Uterus (tissue), 2 donors: Measurements from ENCODE around the gene NTNG1.

Experiments used
- POLR2A ChIP-seq, 2 donors: fragments of 450-650 bp; IDR thresholded peaks; one replicate each; pipeline ENCODE4 v1.6.1; 2016; ENCODE audit warnings: antibody characterized with exemption in 2 of 2, mild to moderate bottlenecking in 1 of 2, moderate library complexity in 1 of 2
- TF ChIP-seq, protein P1 (sequence below), 4 experiments: fragments of 200-600 bp in 2 of 4; fragments of 450-650 bp in 2 of 4; sonication (generic) in 2 of 4; IDR thresholded peaks; one replicate each; pipeline ENCODE4 v1.5.1; 2016 to 2019; ENCODE audit warnings: antibody characterized with exemption in 4 of 4, mild to moderate bottlenecking in 2 of 4, moderate library complexity in 1 of 4

- TF ChIP-seq, protein P1, sequence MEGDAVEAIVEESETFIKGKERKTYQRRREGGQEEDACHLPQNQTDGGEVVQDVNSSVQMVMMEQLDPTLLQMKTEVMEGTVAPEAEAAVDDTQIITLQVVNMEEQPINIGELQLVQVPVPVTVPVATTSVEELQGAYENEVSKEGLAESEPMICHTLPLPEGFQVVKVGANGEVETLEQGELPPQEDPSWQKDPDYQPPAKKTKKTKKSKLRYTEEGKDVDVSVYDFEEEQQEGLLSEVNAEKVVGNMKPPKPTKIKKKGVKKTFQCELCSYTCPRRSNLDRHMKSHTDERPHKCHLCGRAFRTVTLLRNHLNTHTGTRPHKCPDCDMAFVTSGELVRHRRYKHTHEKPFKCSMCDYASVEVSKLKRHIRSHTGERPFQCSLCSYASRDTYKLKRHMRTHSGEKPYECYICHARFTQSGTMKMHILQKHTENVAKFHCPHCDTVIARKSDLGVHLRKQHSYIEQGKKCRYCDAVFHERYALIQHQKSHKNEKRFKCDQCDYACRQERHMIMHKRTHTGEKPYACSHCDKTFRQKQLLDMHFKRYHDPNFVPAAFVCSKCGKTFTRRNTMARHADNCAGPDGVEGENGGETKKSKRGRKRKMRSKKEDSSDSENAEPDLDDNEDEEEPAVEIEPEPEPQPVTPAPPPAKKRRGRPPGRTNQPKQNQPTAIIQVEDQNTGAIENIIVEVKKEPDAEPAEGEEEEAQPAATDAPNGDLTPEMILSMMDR (IDR thresholded peaks at IDR 0.05): no peak
- TF ChIP-seq POLR2A (IDR thresholded peaks at IDR 0.05): no peak
Observed at GRCh38 chr1:107244709-107245500, 104.1 kb downstream of the NTNG1 start.
